HAP-1 (cell line): ENCODE measurements around the gene SOX18.

ENCODE experiments used
- DNase-seq, 2 experiments: peaks; one replicate each; pipeline ENCODE4 v3.0.0-alpha.2; 2016 to 2020; ENCODE audit warnings: low spot score in 2 of 2
- H3K27me3 ChIP-seq: fragments of 250-450 bp; sonication (Bioruptor Pico); 2 replicates; pipeline ENCODE4 v1.5.1; 2020; ENCODE audit warnings: low read depth, mild to moderate bottlenecking, moderate library complexity
- H3K36me3 ChIP-seq: fragments of 250-450 bp; sonication (Bioruptor Pico); replicated peaks from 2 replicates; pipeline ENCODE4 v1.5.1; 2020; ENCODE audit warnings: mild to moderate bottlenecking
- H3K4me1 ChIP-seq: fragments of 250-450 bp; sonication (Bioruptor Pico); 2 replicates; pipeline ENCODE4 v1.5.1; 2020; ENCODE audit warnings: mild to moderate bottlenecking
- H3K4me3 ChIP-seq: fragments of 250-450 bp; sonication (Bioruptor Pico); 2 replicates; pipeline ENCODE4 v1.5.1; 2020; ENCODE audit warnings: mild to moderate bottlenecking, moderate library complexity
- H3K9me3 ChIP-seq: fragments of 250-450 bp; sonication (Bioruptor Pico); 2 replicates; pipeline ENCODE4 v1.5.1; 2020; ENCODE audit warnings: mild to moderate bottlenecking, moderate library complexity
- in situ Hi-C: fragments of 300-500 bp; cut with MboI; formaldehyde crosslinking; loops from 3 replicates; pipeline ENCODE4 v1.14.3; 2020; ENCODE audit warnings: low sequenced_read_pairs, inconsistent platforms, mixed read lengths

The SOX18 gene

DNA sequence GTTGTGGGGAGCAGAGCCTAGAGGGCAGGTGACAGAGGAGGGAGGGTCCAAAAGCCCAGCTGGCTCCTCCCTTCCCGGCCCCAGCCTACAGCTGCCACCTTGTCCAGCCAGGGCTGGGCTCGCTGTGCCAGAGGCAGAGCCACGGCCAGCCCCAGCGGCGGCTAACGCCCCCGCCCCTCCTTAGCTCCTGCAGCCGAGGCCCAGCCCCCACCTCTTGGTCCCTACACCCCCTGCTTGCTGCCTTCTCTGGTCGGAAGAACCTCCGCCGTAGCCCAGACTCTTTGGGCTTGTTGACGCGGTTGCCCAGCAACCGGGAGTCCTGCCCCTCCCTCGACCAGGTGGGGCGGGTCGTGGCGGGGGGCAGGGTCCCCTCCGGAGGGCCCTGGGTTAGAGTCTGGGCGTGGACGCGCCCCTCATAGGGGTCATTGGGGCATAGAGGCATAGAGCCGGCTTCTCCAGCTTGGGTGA lies 35.3 kb upstream of the SOX18 start:
- Histone ChIP-seq H3K27me3 (no peaks in the 10 kb centered on the region), H3K4me3 (no peak overlapping the region), H3K9me3 (peaks cover 4% of the 10 kb centered on the region), H3K36me3 (no peaks in the 10 kb centered on the region), H3K4me1 (peaks cover 10% of the 10 kb centered on the region; the same call in 1 of the 2 replicates)
- in situ Hi-C loops = no loop called here
- DNase-seq = no peak

DNA sequence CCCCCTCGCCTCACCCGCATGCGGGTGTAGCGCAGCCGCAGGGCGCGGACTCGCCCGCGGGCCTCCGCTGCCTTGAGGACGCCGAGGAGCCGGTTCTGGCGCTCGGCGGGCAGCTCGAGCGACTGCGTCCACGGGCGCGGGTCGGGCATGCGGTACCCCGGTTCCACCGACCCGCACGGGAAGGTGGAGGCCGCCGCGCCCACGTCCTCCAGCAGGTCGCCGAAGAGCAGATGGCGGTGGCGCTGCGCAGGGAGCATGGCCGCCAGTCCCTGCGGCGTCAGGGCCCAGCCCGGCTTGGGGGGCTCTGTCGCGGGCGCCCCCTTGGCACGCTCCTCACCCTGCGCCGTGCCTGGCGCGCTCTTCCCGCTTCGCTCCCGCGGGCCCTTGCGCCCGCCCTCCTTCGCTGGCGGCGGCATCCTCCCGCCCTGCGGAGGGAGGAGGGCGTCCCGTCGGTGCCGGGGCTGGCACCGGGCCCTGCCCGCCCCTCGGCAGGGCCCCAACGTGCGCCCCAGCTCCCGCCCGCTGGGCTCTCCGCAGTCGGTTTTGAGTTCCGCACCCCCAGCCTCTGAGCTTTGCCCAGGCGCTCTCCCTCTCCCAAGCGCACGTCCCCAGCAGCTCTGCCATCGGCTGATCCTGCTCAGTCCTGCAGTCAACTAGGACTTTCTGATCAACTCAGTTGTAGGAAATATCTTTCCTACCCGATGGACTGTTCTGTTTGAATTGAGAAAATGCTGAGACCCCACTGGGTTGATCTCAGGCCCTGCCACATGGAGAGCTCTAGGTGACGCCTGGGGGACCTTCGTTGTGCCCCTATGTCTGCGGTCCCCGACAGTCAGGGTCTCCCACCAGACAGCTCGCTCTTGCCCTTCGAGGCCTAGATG lies 34.6 kb upstream of the SOX18 start, which contains the start of gene LKAAEAR1:
TSS of gene LKAAEAR1 (minus strand) at position 595 of the 881 bp plus-strand sequence. CDS start at position 416, 179 bp downstream.
- no peak for DNase-seq
- H3K4me1 ChIP-seq = peaks cover 10% of the 10 kb centered on the region; the same call in 1 of the 2 replicates
- H3K36me3 ChIP-seq = no peaks in the 10 kb centered on the region
- no peaks in the 10 kb centered on the region for H3K27me3 ChIP-seq
- peaks cover 4% of the 10 kb centered on the region for H3K9me3 ChIP-seq
- H3K4me3 ChIP-seq = peak within 1 kb of the TSS; percentile 33
- in situ Hi-C loops = no loop called here

DNA sequence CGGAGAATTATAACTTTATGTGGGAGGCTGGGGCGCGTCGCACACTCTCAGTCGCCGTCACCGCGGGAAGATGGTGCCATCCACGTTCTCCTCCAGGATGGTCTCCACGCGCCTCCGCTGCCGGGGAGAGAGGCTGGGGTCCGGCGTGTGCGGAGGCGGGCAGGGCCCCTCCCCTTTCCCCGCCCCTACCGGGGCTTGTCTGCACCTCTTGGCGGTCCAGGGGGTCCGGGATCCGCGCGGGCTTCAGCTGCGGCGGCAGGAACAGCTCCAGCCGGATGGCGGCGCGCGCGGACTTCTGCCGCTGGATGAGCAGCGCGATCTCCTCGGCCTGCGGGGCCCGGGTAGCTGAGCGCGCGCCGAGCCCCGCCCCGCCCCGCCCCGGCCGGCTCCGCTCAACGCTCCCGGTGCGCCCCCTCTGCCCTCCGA lies 34.0 kb upstream of the SOX18 start:
- H3K27me3 ChIP-seq = no peaks in the 10 kb centered on the region
- peaks cover 4% of the 10 kb centered on the region for H3K9me3 ChIP-seq
- H3K4me1 ChIP-seq = peaks cover 15% of the 10 kb centered on the region
- in situ Hi-C loops = no loop called here
- peak; percentile 87 to 95 for DNase-seq
- H3K4me3 ChIP-seq = peak overlapping the region; percentile 33
- no peaks in the 10 kb centered on the region for H3K36me3 ChIP-seq

DNA sequence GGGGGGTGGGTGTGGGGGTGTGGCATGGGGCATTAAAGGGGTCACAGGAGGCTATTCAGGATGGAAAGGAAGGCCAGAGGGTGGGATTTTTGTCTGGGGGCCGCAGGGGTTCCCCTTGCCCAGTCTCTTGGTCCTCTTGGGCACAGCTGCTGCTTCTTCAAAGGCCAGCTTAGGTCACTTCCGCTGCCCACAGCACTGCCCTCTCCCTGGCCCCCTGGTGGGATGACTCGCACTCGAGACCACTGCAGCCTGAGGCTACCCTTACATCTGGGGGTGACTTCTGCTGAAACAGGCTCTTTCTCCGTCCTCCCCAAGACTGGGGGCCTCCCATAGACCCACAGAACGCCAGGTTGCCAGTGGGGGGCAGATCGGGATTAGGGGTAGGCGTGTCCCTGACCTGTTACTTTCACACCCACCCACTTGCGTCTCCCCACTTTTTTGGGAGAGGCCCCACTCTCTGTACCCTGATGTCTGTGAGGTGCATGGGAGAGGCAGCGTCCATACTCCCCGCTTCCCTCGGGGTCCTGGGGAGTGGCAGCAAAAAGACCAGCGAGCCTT lies 33.5 kb upstream of the SOX18 start:
- Histone ChIP-seq H3K36me3 (no peaks in the 10 kb centered on the region), H3K27me3 (no peaks in the 10 kb centered on the region), H3K4me1 (peaks cover 17% of the 10 kb centered on the region), H3K4me3 (peak overlapping the region; percentile 33), H3K9me3 (peaks cover 4% of the 10 kb centered on the region)
- in situ Hi-C loops = no loop called here
- no peak for DNase-seq

DNA sequence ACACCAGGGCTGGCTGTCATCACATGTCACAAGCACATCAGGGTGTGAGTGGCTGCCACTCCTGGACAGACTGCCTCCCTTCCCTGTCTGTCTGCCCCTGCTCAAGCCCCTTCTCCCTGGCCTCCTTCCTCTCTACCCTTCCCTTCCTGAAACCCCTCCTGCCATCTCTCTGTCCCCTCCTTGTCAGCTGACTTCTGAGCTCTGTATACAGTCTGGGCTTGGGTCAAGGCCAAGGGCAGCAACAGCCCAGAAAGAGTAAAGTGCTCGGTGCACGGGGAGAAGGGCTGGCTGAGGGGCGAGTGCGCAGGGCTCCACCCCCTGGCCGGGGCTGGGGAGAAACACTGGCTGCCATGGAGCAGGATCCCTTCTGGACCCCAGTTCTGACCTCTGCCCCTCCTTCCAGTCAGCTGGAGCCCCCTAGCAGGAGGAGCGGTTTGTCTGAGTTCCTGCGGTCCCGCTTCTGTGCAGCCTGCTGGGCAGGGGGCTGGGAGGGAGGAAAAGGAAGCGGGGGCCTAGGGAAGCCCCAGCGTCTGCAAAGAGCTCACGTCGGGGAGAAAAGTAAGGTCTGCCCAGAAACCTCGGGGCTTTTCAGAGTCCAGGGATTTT lies 32.8 kb upstream of the SOX18 start:
- in situ Hi-C loops = no loop called here
- Histone ChIP-seq H3K4me1 (peaks cover 17% of the 10 kb centered on the region), H3K4me3 (no peak overlapping the region), H3K36me3 (no peaks in the 10 kb centered on the region), H3K9me3 (peaks cover 2% of the 10 kb centered on the region), H3K27me3 (no peaks in the 10 kb centered on the region)
- DNase-seq = no peak

DNA sequence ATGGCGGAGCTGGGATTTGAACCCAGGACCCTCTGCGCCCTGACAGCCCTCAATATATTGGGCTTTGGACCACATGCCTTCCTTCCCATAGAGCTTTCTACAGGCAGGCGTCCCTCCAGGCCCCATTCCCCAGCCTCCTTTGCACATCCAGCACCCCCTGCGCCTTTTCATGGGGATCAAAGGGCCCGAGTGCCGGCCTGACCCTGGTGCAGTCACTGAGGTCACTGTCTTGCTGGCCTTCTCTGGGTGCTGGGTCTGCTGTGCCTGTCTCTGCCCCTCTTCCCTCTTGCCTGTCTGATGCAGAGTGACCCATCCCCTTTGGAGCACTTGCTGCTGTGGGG lies 32.2 kb upstream of the SOX18 start:
- no peak for DNase-seq
- in situ Hi-C loops = no loop called here
- Histone ChIP-seq H3K9me3 (peaks cover under 1% of the 10 kb centered on the region), H3K4me1 (peaks cover 17% of the 10 kb centered on the region), H3K4me3 (no peak overlapping the region), H3K27me3 (no peaks in the 10 kb centered on the region), H3K36me3 (no peaks in the 10 kb centered on the region)

DNA sequence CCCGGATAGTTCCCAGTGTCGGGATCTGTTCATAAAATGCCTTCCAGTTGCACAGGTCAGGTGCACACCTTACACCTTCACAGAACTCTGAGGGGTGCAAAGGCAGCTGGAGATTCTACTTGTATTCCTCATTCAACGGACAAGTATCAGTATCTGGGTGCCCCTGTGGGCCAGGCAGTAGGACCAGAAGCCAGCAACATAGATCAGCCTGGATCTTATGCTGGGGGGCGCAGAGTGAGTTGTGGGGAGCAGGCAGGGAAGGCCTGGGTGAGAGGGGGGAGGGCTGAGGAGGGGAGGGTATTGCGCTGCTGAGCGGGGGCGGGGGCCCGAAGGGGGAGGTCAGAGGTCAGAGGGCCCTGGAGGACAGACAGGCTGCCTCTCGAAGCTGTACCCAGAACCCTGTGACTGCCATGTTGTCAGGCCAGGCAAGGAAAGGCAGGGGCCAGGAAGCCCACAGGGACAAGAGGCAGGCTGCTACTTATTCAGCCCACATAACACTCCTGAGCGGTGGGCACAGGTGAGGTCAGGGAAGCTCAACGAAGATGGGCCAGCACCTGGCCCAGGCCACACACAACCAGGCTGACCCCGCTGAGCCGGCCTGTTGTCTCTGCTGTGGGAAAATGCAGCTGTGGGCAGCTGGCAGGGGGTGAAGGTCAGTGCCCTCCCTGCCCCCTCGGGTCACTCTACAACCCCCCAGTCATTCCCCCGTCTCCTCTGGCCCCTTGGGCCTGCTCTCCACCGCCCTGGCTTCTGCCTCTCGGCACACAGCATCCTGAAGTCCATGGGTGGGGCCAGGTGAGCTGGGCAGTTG lies 31.6 kb upstream of the SOX18 start:
- in situ Hi-C loops = no loop called here
- no peaks in the 10 kb centered on the region; the same call in 1 of the 2 replicates for H3K9me3 ChIP-seq
- peaks cover 17% of the 10 kb centered on the region for H3K4me1 ChIP-seq
- H3K27me3 ChIP-seq = no peaks in the 10 kb centered on the region
- H3K36me3 ChIP-seq = no peaks in the 10 kb centered on the region
- DNase-seq = peak in 1 of 2 experiments; percentile 2
- peak overlapping the region; percentile 51 for H3K4me3 ChIP-seq

DNA sequence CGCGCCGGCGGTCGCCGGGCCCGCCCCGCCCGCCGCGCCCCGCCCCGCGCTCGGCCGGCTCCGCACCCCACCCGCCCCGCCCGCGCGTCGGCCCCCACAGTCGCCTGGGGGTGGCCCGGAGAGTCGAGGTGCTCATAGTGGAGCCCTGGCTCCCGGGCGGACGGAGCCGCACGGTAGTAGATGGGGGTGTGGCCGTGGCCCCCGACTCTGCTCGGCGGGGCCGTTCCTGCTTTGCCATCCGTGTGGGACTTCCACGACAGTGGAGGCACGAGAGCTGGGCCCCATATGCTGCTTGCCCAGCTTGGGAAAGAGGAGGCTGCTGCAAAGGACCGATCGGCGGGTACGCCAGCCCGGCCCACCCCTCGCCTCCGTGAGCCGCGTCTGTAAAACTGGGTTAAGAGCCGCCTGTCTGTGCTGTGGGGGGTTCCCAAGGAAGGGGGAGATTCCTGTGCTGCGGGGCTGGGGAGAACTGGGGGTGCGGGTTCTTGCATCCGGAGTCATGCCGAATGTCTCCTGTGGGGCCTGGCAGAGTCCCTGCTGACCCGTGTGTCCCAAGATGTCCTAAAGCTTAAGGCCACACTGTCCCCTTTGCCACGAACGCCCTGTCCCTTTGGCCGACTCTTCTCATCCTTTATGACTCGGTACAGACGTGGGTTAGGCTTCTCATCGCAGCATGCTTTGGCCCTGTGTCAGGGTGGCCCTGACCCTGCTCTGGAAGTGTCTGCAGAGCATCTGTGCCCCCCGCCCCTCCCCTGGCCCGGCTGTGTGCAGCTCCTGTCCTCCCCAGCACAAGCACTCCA lies 30.8 kb upstream of the SOX18 start, which contains the start of gene OPRL1:
TSS of gene OPRL1 (plus strand) at position 70 of the 800 bp plus-strand sequence. CDS start 12,639 bp downstream, outside the sequence.
- peak in 1 of 2 experiments; percentile 1 for DNase-seq
- Histone ChIP-seq H3K4me3 (peak within 1 kb of the TSS; percentile 63), H3K27me3 (no peaks in the 10 kb centered on the region), H3K36me3 (no peaks in the 10 kb centered on the region), H3K4me1 (peaks cover 17% of the 10 kb centered on the region), H3K9me3 (no peaks in the 10 kb centered on the region; the same call in 1 of the 2 replicates)
- in situ Hi-C loops = no loop called here

DNA sequence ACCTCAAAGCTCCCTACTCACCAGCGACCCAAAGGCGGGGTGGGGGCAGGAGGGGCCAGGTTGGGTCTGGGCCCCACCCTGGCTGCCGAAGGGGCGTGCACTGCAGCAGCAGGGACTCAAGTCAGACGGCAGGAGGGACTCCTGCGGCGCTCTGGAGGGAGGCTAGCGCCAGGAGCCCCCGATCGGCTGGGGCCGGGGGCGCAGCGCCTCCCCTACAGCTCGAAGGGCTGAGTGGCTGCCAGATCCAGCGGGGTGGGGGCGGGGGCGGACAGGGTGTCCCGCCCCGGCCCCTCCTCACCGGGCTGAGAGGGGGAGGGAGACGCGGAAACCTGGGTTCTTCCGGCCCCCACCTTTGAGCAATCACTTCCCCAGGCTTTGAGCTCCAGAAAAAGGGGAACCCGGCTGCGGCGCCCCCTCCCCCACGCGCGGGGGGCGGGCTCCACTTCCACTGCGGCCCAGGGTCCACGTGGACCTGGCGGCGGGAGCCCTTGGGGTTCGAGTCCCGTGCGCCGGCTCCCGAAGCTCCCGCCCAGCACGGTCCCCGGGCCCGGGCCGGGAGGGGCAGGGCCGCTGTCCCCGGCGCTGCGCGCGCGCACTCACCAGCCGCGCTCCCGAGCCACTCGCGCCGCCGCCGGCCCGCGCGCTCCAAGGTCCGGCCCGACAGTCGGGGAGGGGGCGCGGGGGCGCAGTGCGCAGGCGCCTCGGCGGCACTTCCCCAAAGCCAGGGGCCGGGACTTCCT lies 30.0 kb upstream of the SOX18 start, which contains the start of gene RGS19:
TSS of gene RGS19 (minus strand) at position 246 of the 740 bp plus-strand sequence. CDS start 2,632 bp downstream, outside the sequence.
- H3K27me3 ChIP-seq = no peaks in the 10 kb centered on the region
- peak within 1 kb of the TSS; percentile 63 for H3K4me3 ChIP-seq
- no peaks in the 10 kb centered on the region; the same call in 1 of the 2 replicates for H3K9me3 ChIP-seq
- in situ Hi-C loops = no loop called here
- no peaks in the 10 kb centered on the region for H3K36me3 ChIP-seq
- peak; percentile 71 to 88 for DNase-seq
- peaks cover 17% of the 10 kb centered on the region for H3K4me1 ChIP-seq

DNA sequence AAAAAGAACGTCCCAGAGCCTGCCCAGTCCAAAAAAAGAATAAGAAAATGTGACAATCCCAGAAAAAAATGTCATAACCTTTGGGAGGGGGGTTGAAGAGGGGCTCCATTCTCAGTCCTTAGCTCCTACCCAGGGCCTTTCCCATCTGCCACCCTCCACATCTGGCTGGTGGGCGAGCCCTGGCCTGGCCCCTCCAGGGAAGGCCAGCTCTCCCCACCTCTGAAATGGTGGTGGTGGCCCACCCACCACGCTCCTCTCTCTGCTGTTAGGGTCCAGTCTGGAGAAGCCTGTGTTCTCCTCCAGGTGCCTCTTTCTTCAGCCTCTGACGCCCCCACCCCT lies 29.5 kb upstream of the SOX18 start:
- DNase-seq = no peak
- in situ Hi-C loops = no loop called here
- no peaks in the 10 kb centered on the region; the same call in 1 of the 2 replicates for H3K9me3 ChIP-seq
- H3K4me3 ChIP-seq = peak overlapping the region; percentile 63
- no peaks in the 10 kb centered on the region for H3K36me3 ChIP-seq
- H3K4me1 ChIP-seq = peaks cover 17% of the 10 kb centered on the region
- H3K27me3 ChIP-seq = no peaks in the 10 kb centered on the region

DNA sequence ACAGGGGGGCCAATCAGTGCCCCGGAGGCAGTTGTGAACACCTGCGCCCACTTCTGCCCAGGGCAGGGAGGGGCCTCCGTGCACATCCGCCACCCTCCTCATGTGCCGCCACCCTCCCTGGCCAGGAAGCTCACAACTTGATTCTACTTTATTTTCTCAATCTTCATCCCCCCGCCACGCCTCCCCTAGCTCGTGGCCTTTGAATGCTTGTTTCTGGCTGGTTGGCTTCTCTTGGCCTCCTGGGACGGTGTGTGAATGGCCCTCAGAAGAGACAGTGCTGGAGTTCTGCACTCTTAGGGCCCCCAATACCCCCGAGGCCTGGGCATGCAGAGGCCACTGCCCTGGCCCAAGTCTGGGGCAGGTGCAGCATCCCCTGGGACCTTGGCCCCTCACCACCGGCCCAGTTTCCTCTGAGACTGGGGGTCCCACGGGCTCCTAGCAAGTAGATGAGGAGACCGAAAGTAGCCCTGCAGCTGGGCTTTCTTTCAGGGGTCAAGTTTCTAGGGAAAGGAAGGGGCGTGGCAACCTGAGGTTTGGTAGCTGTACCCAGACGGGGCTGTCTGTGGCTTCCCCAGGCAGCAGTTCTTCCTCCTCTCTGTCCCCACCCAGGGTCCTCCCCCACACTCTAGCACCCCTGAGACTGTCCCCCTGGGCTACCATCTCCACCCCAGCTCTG lies 28.6 kb upstream of the SOX18 start:
- no peak overlapping the region for H3K4me3 ChIP-seq
- in situ Hi-C loops = no loop called here
- DNase-seq = no peak
- H3K9me3 ChIP-seq = no peaks in the 10 kb centered on the region; the same call in 1 of the 2 replicates
- H3K4me1 ChIP-seq = peaks cover 14% of the 10 kb centered on the region
- no peaks in the 10 kb centered on the region for H3K27me3 ChIP-seq
- H3K36me3 ChIP-seq = peaks cover 2% of the 10 kb centered on the region; the same call in 1 of the 2 replicates
